SKM-1 treated with dmso at 0.1 percent for 144 hours (cell line): ENCODE results near the gene GOLGA7B.
"Not testable (repeated sequence)": the region's sequence is repeated elsewhere in the genome, so short reads cannot be mapped to it uniquely, and the experiment has no call there.

Experiments
- DNase-seq: peaks from one replicate; lab custom pipeline; 2025; ENCODE audit not compliant: unreplicated experiment; lab: John Stamatoyannopoulos, UW

Gene GOLGA7B

GRCh38 chr10:97830064-97830463, 19.6 kb upstream of the GOLGA7B start:
- no peak for DNase-seq

GRCh38 chr10:97831259-97831658, 18.4 kb upstream of the GOLGA7B start:
- no peak for DNase-seq

- DNase-seq: no peak
Observed at GRCh38 chr10:97836446-97836845, 13.2 kb upstream of the GOLGA7B start.

GRCh38 chr10:97838091-97838490, 11.6 kb upstream of the GOLGA7B start:
- no peak for DNase-seq

- not testable (repeated sequence) for DNase-seq
Observed at GRCh38 chr10:97841166-97841565, 8.5 kb upstream of the GOLGA7B start.

GRCh38 chr10:97842114-97842513, 7.5 kb upstream of the GOLGA7B start:
- DNase-seq: not testable (repeated sequence)

- DNase-seq: no peak
Observed at GRCh38 chr10:97842656-97843280, 6.9 kb upstream of the GOLGA7B start.

GRCh38 chr10:97843281-97843671, 6.4 kb upstream of the GOLGA7B start:
- DNase-seq: no peak

- DNase-seq: not testable (repeated sequence)
Observed at GRCh38 chr10:97843972-97844371, 5.7 kb upstream of the GOLGA7B start.

GRCh38 chr10:97844678-97845077, 5.0 kb upstream of the GOLGA7B start:
- DNase-seq: no peak

- DNase-seq: no peak
Observed at GRCh38 chr10:97849103-97849686, 448 bp upstream of the GOLGA7B start.

- no peak for DNase-seq
Observed at GRCh38 chr10:97850446-97850845, 803 bp downstream of the GOLGA7B start.

- no peak for DNase-seq
Observed at GRCh38 chr10:97851341-97852001, 1.8 kb downstream of the GOLGA7B start.

GRCh38 chr10:97852277-97852676, 2.6 kb downstream of the GOLGA7B start:
- DNase-seq: no peak

- no peak for DNase-seq
Observed at GRCh38 chr10:97852840-97853405, 3.3 kb downstream of the GOLGA7B start.

- DNase-seq: no peak
Observed at GRCh38 chr10:97854743-97855142, 5.1 kb downstream of the GOLGA7B start.

- DNase-seq: peak; percentile 59
Observed at GRCh38 chr10:97858001-97858439, 8.4 kb downstream of the GOLGA7B start.

GRCh38 chr10:97861097-97861750, 11.6 kb downstream of the GOLGA7B start:
- no peak for DNase-seq

- DNase-seq: no peak
Observed at GRCh38 chr10:97861924-97862323, 12.3 kb downstream of the GOLGA7B start.

GRCh38 chr10:97863808-97864207, 14.2 kb downstream of the GOLGA7B start:
- no peak for DNase-seq

- no peak for DNase-seq
Observed at GRCh38 chr10:97865488-97865887, 15.8 kb downstream of the GOLGA7B start.
